ENCODE measurements around the gene RHOU.

Gene RHOU

DNA sequence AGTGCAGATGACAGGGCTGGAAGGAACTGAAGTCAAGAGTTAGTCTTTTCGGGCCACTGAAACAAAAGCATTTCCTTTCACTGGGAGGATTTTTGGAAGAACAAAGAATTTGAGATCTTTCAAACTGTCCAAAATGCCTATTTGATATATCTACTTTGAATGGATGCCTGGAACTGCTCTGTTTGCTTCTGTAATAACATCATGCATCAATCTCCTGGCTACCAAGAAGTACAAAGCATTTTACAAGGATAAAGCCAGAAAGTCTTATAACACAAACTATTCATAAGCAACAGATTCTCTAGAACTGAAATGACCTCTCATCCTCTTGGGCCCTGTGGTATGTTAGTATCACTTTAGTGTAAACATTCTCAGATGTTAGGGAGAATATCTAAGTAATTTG lies 18.2 kb upstream of the RHOU start:
- Histone ChIP-seq H3K4me3 (ENCODE audit: low read length) (no peak overlapping the region), H3K27me3 (ENCODE audit: control insufficient read depth, insufficient read depth, low read length) (no peaks in the 10 kb centered on the region), H3K36me3 (ENCODE audit: control insufficient read depth, low read depth, low read length) (no peaks in the 10 kb centered on the region), H3K9me3 (ENCODE audit: control insufficient read depth, low read depth, low read length) (no peaks in the 10 kb centered on the region), H3K4me1 (ENCODE audit: control insufficient read depth, low read depth, low read length) (no peaks in the 10 kb centered on the region), H3K27ac (ENCODE audit: low read length) (no peak overlapping the region), H3K9ac (ENCODE audit: low read length) (no peak overlapping the region)

DNA sequence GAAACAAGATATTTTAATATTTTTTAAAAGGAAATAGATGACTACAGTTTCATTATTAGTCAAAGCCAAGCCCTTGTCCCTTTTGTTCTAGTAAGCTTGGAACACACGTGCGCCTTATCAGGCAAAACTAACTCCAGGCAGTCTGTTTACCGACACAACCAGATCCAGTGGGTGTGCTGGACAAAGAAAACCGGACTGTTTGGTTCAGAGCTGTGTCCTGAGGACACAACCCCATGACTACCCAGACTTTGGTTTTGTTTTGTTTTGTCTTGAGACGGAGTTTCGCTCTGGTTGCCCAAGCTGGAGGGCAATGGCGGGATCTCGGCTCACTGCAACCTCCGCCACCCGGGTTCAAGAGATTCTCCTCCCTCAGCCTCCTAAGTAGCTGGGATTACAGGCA lies 13.9 kb upstream of the RHOU start:
- no peak overlapping the region for H3K27ac ChIP-seq (ENCODE audit: low read length)
- no peak overlapping the region for H3K4me3 ChIP-seq (ENCODE audit: low read length)
- peaks cover 10% of the 10 kb centered on the region for H3K4me1 ChIP-seq (ENCODE audit: control insufficient read depth, low read depth, low read length)
- no peaks in the 10 kb centered on the region for H3K36me3 ChIP-seq (ENCODE audit: control insufficient read depth, low read depth, low read length)
- no peak overlapping the region for H3K9ac ChIP-seq (ENCODE audit: low read length)
- H3K9me3 ChIP-seq (ENCODE audit: control insufficient read depth, low read depth, low read length) = no peaks in the 10 kb centered on the region
- H3K27me3 ChIP-seq (ENCODE audit: control insufficient read depth, insufficient read depth, low read length) = no peaks in the 10 kb centered on the region

DNA sequence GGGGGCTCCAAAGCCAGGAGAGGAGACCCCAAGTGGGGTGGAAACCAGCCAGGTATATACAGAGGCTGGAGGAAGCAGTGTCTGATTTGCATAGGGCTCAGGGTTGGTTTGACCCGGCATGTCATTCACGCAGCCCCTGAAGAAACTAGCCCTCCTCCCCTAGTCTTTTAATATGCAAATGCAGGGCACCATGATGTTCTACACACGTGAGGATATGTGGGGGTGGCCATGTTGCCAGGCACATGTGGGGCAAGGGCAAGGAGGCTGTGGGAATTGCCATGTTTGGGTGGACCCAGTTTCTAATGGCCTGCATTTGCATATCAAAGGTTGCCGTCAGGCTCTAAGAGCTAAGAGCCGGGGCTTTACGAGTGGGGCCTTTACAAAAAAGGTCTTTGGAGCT lies 12.0 kb upstream of the RHOU start:
- Histone ChIP-seq H3K4me3 (ENCODE audit: low read length) (no peak overlapping the region), H3K27ac (ENCODE audit: low read length) (no peak overlapping the region), H3K4me1 (ENCODE audit: control insufficient read depth, low read depth, low read length) (peaks cover 10% of the 10 kb centered on the region), H3K27me3 (ENCODE audit: control insufficient read depth, insufficient read depth, low read length) (no peaks in the 10 kb centered on the region), H3K9me3 (ENCODE audit: control insufficient read depth, low read depth, low read length) (no peaks in the 10 kb centered on the region), H3K36me3 (ENCODE audit: control insufficient read depth, low read depth, low read length) (no peaks in the 10 kb centered on the region), H3K9ac (ENCODE audit: low read length) (no peak overlapping the region)

DNA sequence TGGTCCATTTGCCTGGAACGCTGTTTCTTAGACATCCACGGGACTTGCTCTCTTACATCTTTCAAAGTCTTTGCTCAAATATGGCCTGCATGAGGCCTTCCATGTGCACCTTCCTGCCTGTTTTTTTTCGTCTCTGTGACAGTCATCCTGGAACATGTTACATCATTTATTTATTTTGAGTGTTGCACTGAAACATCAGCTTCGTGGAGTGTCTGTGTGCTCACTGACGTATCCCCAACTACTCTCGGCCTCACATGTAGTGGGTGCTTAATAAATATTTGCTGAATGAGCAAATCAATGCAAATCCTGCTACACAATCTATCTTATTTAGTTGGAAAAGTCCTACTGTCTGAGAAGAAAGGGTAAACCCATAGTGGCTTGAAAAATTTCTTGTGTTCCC lies 11.4 kb upstream of the RHOU start:
- Histone ChIP-seq H3K4me3 (ENCODE audit: low read length) (no peak overlapping the region), H3K9me3 (ENCODE audit: control insufficient read depth, low read depth, low read length) (no peaks in the 10 kb centered on the region), H3K4me1 (ENCODE audit: control insufficient read depth, low read depth, low read length) (peaks cover 10% of the 10 kb centered on the region), H3K9ac (ENCODE audit: low read length) (no peak overlapping the region), H3K27ac (ENCODE audit: low read length) (no peak overlapping the region), H3K27me3 (ENCODE audit: control insufficient read depth, insufficient read depth, low read length) (no peaks in the 10 kb centered on the region), H3K36me3 (ENCODE audit: control insufficient read depth, low read depth, low read length) (no peaks in the 10 kb centered on the region)

DNA sequence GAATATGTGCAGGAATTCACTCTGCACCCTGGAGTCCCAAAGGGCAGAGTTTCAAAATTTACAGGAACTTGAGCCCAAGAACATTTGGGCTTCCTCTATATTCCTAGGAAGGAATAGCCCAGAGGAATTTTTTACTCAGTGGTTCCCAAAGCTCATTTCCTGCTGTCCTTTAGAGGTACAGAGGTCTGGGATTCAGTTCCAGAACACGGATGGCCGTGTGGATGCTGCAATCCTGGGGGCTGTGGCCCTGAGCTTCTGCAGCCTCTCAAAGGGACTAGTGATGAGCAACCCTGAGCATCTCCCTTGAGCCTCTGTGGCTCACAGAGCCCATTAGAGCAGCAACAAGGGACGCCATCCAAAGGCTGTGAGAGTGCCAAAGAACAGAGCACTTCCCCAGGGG lies 10.1 kb upstream of the RHOU start:
- Histone ChIP-seq H3K36me3 (ENCODE audit: control insufficient read depth, low read depth, low read length) (no peaks in the 10 kb centered on the region), H3K4me1 (ENCODE audit: control insufficient read depth, low read depth, low read length) (peaks cover 10% of the 10 kb centered on the region), H3K9me3 (ENCODE audit: control insufficient read depth, low read depth, low read length) (no peaks in the 10 kb centered on the region), H3K9ac (ENCODE audit: low read length) (no peak overlapping the region), H3K27ac (ENCODE audit: low read length) (no peak overlapping the region), H3K27me3 (ENCODE audit: control insufficient read depth, insufficient read depth, low read length) (no peaks in the 10 kb centered on the region), H3K4me3 (ENCODE audit: low read length) (no peak overlapping the region)

DNA sequence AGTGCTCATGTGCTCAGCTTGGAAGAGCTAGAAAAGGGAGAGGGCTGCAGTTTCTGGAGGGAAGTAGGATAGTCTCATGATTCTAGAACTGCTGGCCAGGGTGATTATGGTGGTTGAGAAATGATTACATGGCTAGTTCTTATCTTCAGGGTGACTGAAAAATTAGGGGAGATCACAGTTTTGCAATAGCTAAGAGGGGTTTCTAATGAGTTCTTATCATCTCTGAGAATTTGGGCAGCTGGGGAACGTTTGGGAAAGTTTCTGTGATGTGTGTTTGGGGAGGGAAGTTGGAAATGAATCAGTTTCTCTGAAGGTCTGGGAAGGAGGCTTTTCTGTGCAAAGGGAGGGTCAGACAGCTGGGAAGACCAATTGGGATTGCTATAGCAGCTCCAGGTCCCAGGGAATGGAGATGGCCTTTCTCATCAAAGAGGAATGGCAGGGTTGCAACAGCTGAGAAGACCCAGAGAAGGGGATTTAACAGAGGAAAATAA lies 7.6 kb upstream of the RHOU start:
- H3K4me1 ChIP-seq (ENCODE audit: control insufficient read depth, low read depth, low read length) = peaks cover 10% of the 10 kb centered on the region
- H3K27ac ChIP-seq (ENCODE audit: low read length) = no peak overlapping the region
- no peak overlapping the region for H3K4me3 ChIP-seq (ENCODE audit: low read length)
- H3K9me3 ChIP-seq (ENCODE audit: control insufficient read depth, low read depth, low read length) = no peaks in the 10 kb centered on the region
- H3K36me3 ChIP-seq (ENCODE audit: control insufficient read depth, low read depth, low read length) = no peaks in the 10 kb centered on the region
- no peaks in the 10 kb centered on the region for H3K27me3 ChIP-seq (ENCODE audit: control insufficient read depth, insufficient read depth, low read length)
- H3K9ac ChIP-seq (ENCODE audit: low read length) = no peak overlapping the region

DNA sequence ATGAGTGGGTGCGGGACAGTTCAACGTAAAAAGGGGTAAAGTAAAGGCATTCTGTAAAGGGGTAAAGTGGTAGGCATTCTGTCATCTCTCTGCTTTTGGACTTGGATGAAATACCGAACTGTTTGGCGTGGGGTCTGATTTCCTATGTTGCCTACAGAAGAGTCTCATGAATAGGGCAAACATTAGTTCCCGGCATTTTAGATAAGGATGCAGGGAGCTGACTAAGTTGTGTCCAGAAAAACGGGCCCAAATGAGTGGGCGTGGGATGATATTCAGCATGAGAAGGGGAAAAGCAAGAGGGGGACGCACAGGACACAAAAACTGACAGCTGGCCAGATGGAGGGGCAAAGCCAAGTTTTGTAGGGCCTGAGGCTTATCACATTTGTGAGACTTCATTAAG lies 2.9 kb upstream of the RHOU start:
- peaks cover 34% of the 10 kb centered on the region for H3K27me3 ChIP-seq (ENCODE audit: control insufficient read depth, insufficient read depth, low read length)
- H3K9ac ChIP-seq (ENCODE audit: low read length) = no peak overlapping the region
- no peaks in the 10 kb centered on the region for H3K9me3 ChIP-seq (ENCODE audit: control insufficient read depth, low read depth, low read length)
- H3K27ac ChIP-seq (ENCODE audit: low read length) = no peak overlapping the region
- no peaks in the 10 kb centered on the region for H3K36me3 ChIP-seq (ENCODE audit: control insufficient read depth, low read depth, low read length)
- no peak overlapping the region for H3K4me3 ChIP-seq (ENCODE audit: low read length)
- H3K4me1 ChIP-seq (ENCODE audit: control insufficient read depth, low read depth, low read length) = peaks cover 6% of the 10 kb centered on the region

DNA sequence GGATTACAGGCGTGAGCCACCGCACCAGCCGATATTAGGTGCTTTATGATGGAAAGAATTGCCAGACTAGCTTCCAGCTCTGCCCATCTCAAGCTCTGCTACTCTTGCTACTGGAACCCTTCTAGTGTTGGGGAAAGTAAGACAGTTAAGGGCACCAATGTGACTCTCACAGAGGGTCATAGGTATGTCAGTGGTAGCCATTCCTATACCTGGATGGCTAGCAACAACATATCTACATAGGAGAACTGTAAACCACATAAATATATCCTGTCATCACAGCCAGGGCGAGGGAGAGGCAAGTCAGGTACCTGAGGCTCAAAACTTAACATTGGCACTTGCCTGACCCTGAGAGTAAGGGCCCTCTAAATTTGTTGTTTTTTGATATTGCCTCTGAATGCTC lies 1.7 kb upstream of the RHOU start:
- Histone ChIP-seq H3K9ac (ENCODE audit: low read length) (no peak overlapping the region), H3K36me3 (ENCODE audit: control insufficient read depth, low read depth, low read length) (no peaks in the 10 kb centered on the region), H3K27ac (ENCODE audit: low read length) (no peak overlapping the region), H3K4me1 (ENCODE audit: control insufficient read depth, low read depth, low read length) (peaks cover 7% of the 10 kb centered on the region), H3K4me3 (ENCODE audit: low read length) (no peak overlapping the region), H3K9me3 (ENCODE audit: control insufficient read depth, low read depth, low read length) (no peaks in the 10 kb centered on the region), H3K27me3 (ENCODE audit: control insufficient read depth, insufficient read depth, low read length) (peaks cover 40% of the 10 kb centered on the region)

DNA sequence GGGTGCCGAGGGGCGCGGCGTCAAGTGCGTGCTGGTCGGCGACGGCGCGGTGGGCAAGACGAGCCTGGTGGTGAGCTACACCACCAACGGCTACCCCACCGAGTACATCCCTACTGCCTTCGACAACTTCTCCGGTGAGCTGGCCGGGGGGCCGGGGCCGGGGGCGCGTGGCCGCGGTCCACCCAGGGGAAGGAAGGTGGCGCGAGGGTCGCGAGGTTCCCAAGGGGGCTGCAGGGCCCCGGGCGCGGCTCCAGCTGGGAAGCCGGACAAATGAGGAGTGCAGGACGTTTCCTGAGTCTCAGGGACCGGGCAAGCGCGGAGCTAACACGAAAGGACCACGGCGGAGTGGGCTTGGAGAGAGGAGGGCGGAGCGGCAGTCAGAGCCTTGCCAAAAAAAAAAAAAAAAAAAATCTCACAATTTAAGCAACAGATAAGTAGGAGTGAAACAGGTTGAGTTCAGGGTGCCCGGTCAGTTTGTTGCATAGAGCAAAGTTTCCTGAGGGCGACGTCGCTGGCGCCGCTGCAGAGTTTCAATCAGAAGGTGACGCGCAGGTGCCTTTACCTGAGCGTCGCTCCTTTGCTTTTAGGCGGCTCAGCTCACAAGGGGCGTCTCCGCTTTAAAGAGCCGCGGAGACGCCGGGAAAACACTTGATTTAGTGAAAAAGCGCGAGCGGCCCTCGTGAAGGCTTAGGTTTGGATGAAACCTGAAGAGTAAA lies 750 bp downstream of the RHOU start:
- H3K9ac ChIP-seq (ENCODE audit: low read length) = peak overlapping the region; percentile 31
- H3K36me3 ChIP-seq (ENCODE audit: control insufficient read depth, low read depth, low read length) = no peaks in the 10 kb centered on the region
- H3K27ac ChIP-seq (ENCODE audit: low read length) = no peak overlapping the region
- peaks cover 7% of the 10 kb centered on the region for H3K4me1 ChIP-seq (ENCODE audit: control insufficient read depth, low read depth, low read length)
- H3K9me3 ChIP-seq (ENCODE audit: control insufficient read depth, low read depth, low read length) = no peaks in the 10 kb centered on the region
- peaks cover 40% of the 10 kb centered on the region for H3K27me3 ChIP-seq (ENCODE audit: control insufficient read depth, insufficient read depth, low read length)
- H3K4me3 ChIP-seq (ENCODE audit: low read length) = peak overlapping the region; percentile 65

DNA sequence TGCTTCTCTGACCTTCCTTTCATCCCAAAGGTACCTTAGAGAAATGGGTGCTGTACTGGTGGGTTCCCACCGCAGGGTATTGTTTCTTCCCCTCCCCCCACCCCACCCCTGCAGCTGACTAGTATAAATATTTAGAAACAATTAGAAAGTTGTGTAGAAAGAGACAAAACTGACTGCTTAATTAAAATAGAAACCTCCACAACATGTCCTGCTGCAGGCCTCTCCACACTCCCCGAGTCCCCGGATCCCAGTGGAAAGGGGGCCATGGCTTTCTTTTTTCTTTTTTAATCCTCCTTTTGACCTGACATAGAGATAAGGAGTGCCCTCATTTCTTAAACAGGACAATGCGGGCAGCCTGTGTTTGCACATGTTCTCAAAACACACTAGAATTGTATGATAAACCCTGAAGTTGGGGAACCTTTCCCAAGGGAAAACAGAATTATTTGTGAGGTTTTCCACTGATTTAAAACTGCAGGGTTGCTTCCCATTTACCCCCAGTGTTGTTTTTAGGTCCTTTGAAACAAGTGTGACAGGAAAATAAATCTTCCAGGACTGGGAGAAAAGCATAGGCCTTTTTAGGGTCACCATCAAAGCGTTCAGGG lies 1.7 kb downstream of the RHOU start:
- H3K27me3 ChIP-seq (ENCODE audit: control insufficient read depth, insufficient read depth, low read length) = peaks cover 40% of the 10 kb centered on the region
- no peaks in the 10 kb centered on the region for H3K9me3 ChIP-seq (ENCODE audit: control insufficient read depth, low read depth, low read length)
- H3K4me1 ChIP-seq (ENCODE audit: control insufficient read depth, low read depth, low read length) = peaks cover 7% of the 10 kb centered on the region
- H3K4me3 ChIP-seq (ENCODE audit: low read length) = peak overlapping the region; percentile 65
- no peak overlapping the region for H3K9ac ChIP-seq (ENCODE audit: low read length)
- no peak overlapping the region for H3K27ac ChIP-seq (ENCODE audit: low read length)
- H3K36me3 ChIP-seq (ENCODE audit: control insufficient read depth, low read depth, low read length) = no peaks in the 10 kb centered on the region

DNA sequence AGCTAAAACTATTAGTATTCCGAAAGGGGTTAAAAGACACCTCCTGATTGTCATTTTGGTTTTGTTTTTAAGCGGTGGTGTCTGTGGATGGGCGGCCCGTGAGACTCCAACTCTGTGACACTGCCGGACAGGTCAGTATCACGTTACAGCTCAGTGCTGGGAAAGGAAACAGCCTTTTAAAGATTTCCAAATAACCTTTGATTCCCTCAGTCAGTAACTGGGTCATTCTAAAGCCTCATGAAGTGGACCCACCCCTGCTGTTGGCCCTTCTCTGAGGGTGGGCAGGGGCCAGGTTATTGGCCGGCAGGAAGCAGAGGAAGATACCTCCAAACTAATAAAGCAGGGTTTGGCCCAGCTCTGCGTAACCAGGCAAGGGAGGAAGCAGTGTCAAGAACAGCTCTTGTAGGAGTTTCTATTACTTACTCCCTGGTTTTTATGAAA lies 2.3 kb downstream of the RHOU start:
- H3K4me3 ChIP-seq (ENCODE audit: low read length) = no peak overlapping the region
- H3K4me1 ChIP-seq (ENCODE audit: control insufficient read depth, low read depth, low read length) = peaks cover 7% of the 10 kb centered on the region
- no peak overlapping the region for H3K9ac ChIP-seq (ENCODE audit: low read length)
- H3K27me3 ChIP-seq (ENCODE audit: control insufficient read depth, insufficient read depth, low read length) = peaks cover 40% of the 10 kb centered on the region
- H3K9me3 ChIP-seq (ENCODE audit: control insufficient read depth, low read depth, low read length) = no peaks in the 10 kb centered on the region
- no peak overlapping the region for H3K27ac ChIP-seq (ENCODE audit: low read length)
- H3K36me3 ChIP-seq (ENCODE audit: control insufficient read depth, low read depth, low read length) = no peaks in the 10 kb centered on the region

DNA sequence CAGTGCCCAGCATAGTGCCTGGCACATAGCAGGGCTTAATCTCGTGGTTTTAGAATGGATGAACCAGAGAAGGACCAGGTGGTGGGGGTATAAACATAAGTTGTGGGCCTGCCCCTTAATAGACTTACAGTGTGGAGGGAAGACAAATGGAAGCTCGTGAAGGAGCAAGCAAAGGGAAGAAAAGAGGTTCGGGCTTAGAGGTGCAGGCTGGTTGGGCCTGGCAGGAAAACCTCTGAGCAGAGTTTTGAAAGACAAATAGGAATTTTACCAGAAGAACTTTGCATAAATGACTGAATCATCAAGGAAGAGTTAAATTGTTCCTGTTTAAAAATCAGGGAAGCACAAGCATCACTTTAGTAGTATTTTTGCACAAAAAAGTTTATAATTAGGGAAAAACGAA lies 4.5 kb downstream of the RHOU start:
- Histone ChIP-seq H3K4me3 (ENCODE audit: low read length) (no peak overlapping the region), H3K27ac (ENCODE audit: low read length) (no peak overlapping the region), H3K4me1 (ENCODE audit: control insufficient read depth, low read depth, low read length) (peaks cover 7% of the 10 kb centered on the region), H3K9me3 (ENCODE audit: control insufficient read depth, low read depth, low read length) (no peaks in the 10 kb centered on the region), H3K27me3 (ENCODE audit: control insufficient read depth, insufficient read depth, low read length) (peaks cover 25% of the 10 kb centered on the region), H3K36me3 (ENCODE audit: control insufficient read depth, low read depth, low read length) (peaks cover 11% of the 10 kb centered on the region), H3K9ac (ENCODE audit: low read length) (no peak overlapping the region)

Data from iPS-18a (cell line).